Ovary (tissue), 9 donors: ENCODE results near the gene NUP93. TPM values are rescaled to one million over a fixed set of nuclear protein-coding genes. Genes with fewer than 3 reads are reported as not detected.
"Not testable (repeated sequence)": the region's sequence is repeated elsewhere in the genome, so short reads cannot be mapped to it uniquely, and the experiment has no call there.

ENCODE experiments used
- DNase-seq, 5 donors: peaks; one replicate each; pipeline ENCODE4 v3.0.0-alpha.2; 2019 to 2020
- H3K27ac ChIP-seq, 2 donors: fragments of 200-600 bp; one replicate each; pipeline versions ENCODE4 v1.5.1 to v1.8.0; 2019 to 2022
- H3K27me3 ChIP-seq: fragments of 200-600 bp; one replicate; pipeline ENCODE4 v1.8.0; 2022
- H3K36me3 ChIP-seq: fragments of 200-600 bp; sonication (generic); one replicate; pipeline ENCODE4 v1.5.1; 2019
- H3K4me1 ChIP-seq: one replicate; pipeline ENCODE4 v1.8.1; 2013; ENCODE audit warnings: mild to moderate bottlenecking, moderate library complexity; ENCODE audit not compliant: insufficient read depth
- H3K4me3 ChIP-seq: fragments of 200-600 bp; sonication (generic); one replicate; pipeline ENCODE4 v1.5.1; 2017
- H3K9me3 ChIP-seq, 2 donors: fragments of 200-600 bp in 1 of 2; sonication (generic) in 1 of 2; one replicate each; pipeline versions ENCODE4 v1.5.1 to v1.8.1; 2013 to 2019; ENCODE audit warnings: mild to moderate bottlenecking in 1 of 2, moderate library complexity in 1 of 2
- EP300 ChIP-seq: sonication (generic); formaldehyde crosslinking; IDR thresholded peaks from one replicate; pipeline ENCODE4 v1.6.1; 2017; ENCODE audit warnings: antibody characterized with exemption
- POLR2A ChIP-seq: fragments of 450-650 bp; IDR thresholded peaks from one replicate; pipeline ENCODE4 v1.6.1; 2017; ENCODE audit warnings: antibody characterized with exemption, mild to moderate bottlenecking, moderate library complexity
- WGBS, 3 donors: extraction: QIAGEN DNeasy Blood & Tissue Kit in 1 of 3; methylation state at CpG; one replicate each; pipeline versions ENCODE4 v1.1.5 to v1.1.7; 2013 to 2017; 5-methylcytosine and 5-hydroxymethylcytosine counted together
- intact Hi-C, 4 donors: fragments of 100-400 bp; cut with DNase I; formaldehyde crosslinking; loops; one replicate each; pipeline versions ENCODE4 v1.11.0 to v1.15.1; 2022 to 2023
- polyA plus RNA-seq, 2 donors: library from polyadenylated mRNA; stranded (reverse); fragments of 200-250 nt in 1 of 2; fragments of 350-450 nt in 1 of 2; fragmentation: Illumina TruSeq in 1 of 2; extraction: RNeasy Lipid Tissue Mini Kit (QIAGEN cat#74804) in 1 of 2; gene quantifications; one replicate each; pipeline ENCODE4 v1.2.3, GENCODE V29; 2013 to 2014
- total RNA-seq, 7 donors: library from RNA; depleted of rRNA in 2 of 7; stranded (reverse); fragments of >200 nt in 2 of 7; fragmentation: NEBNext Ultra II Directional in 3 of 7; extraction: Animal tissue kit (Norgen Biotek cat#: 25700) in 3 of 7; gene quantifications; one replicate each; pipeline versions ENCODE4 v1.1.0 to v1.2.4, GENCODE V29; 2016 to 2023
- TF ChIP-seq, protein P1 (sequence below), 3 donors: fragments of 450-650 bp in 2 of 3; fragments of 200-600 bp in 1 of 3; IDR thresholded peaks; one replicate each; pipeline versions ENCODE4 v1.5.1 to v1.8.0; 2016 to 2022; ENCODE audit warnings: antibody characterized with exemption in 3 of 3, mild to moderate bottlenecking in 1 of 3
- donor health status: DM: no; HTN: no; CAD: no; lungs with moderate emphysema.
- donor health status: DM: no; HTN: no; CAD: no.
- donor health status: Bipolar disorder and iron deficiency.
- donor health status: DM: yes; HTN: yes; CAD: no.
- donor health status: DM: no; HTN: no; CAD: no.
- donor health status: DM: yes; HTN: yes; CAD: no.

NUP93 gene
- total and polyA plus RNA-seq, 9 donors = 24.1 to 53.9 (median 42.7) TPM

DNA sequence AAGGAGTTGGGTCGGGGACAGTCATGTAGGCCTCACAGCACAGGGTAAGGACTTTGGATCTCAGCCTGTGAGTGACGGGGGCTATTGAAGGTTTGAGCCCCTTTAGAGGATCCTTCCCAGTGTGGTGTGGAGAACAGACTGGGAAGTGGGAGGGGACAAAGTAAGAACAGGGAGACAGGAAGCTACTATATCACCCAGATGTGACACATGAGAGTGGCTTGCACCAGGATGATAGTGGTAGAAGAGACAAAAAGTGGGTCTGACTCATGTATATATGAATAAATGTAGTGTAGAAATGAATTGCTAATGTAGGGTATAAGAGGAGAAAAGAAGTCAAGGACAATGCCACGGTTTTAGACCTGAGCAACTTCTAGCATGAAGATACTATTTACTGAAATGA, 4.5 kb downstream of the NUP93 start:
- intact Hi-C loops = no loop called here
- Histone ChIP-seq H3K27me3 (no peaks in the 10 kb centered on the region), H3K9me3 (no peaks in the 10 kb centered on the region), H3K4me1 (peaks cover 3% of the 10 kb centered on the region), H3K4me3 (no peak overlapping the region), H3K27ac (no peak overlapping the region), H3K36me3 (no peaks in the 10 kb centered on the region)
- WGBS, 3 donors = 87 to 92% (median 89%) methylated on average over 3 of the region's 3 CpGs
- TF ChIP-seq POLR2A (no peak), EP300 (no peak)
- TF ChIP-seq, protein P1, sequence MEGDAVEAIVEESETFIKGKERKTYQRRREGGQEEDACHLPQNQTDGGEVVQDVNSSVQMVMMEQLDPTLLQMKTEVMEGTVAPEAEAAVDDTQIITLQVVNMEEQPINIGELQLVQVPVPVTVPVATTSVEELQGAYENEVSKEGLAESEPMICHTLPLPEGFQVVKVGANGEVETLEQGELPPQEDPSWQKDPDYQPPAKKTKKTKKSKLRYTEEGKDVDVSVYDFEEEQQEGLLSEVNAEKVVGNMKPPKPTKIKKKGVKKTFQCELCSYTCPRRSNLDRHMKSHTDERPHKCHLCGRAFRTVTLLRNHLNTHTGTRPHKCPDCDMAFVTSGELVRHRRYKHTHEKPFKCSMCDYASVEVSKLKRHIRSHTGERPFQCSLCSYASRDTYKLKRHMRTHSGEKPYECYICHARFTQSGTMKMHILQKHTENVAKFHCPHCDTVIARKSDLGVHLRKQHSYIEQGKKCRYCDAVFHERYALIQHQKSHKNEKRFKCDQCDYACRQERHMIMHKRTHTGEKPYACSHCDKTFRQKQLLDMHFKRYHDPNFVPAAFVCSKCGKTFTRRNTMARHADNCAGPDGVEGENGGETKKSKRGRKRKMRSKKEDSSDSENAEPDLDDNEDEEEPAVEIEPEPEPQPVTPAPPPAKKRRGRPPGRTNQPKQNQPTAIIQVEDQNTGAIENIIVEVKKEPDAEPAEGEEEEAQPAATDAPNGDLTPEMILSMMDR (IDR thresholded peaks at IDR 0.05) = no peak
- no peak for DNase-seq

DNA sequence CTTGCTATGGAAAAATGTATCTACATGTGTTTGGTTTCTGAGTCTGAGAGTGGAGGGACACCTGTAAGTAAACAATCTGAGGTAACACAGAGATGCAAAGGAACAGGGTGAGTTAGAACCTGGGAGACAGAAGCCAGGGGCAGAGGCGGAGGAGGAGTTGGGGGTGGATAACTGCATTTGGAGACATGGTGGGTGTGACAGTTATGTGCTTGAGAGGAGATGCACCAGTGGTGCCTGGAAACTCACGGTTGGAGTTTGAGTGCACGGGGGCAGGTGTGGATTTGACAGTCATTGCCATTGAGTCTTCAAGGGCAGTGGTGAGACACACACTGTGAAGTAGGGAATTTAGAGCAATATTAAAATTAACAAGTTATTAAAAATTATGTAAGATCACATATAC, 6.5 kb downstream of the NUP93 start:
- intact Hi-C loops = no loop called here
- Histone ChIP-seq H3K4me3 (no peak overlapping the region), H3K27me3 (no peaks in the 10 kb centered on the region), H3K9me3 (no peaks in the 10 kb centered on the region), H3K27ac (no peak overlapping the region), H3K4me1 (no peaks in the 10 kb centered on the region), H3K36me3 (no peaks in the 10 kb centered on the region)
- DNase-seq = no peak
- 89 to 95% (median 90%) methylated on average over 3 of the region's 3 CpGs for WGBS, 3 donors
- TF ChIP-seq POLR2A (no peak), EP300 (no peak)

GRCh38 chr16:56737539-56737938, 7.6 kb downstream of the NUP93 start:
- no peaks in the 10 kb centered on the region for H3K36me3 ChIP-seq
- no peaks in the 10 kb centered on the region for H3K27me3 ChIP-seq
- no peaks in the 10 kb centered on the region for H3K9me3 ChIP-seq
- H3K4me1 ChIP-seq = no peaks in the 10 kb centered on the region
- DNase-seq = no peak
- 84 to 96% (median 94%) methylated on average over 2 of the region's 2 CpGs for WGBS, 3 donors
- TF ChIP-seq EP300 (no peak), POLR2A (no peak)
- TF ChIP-seq, protein P1 (IDR thresholded peaks at IDR 0.05) = no peak
- intact Hi-C loops = no loop called here
- no peak overlapping the region for H3K27ac ChIP-seq
- no peak overlapping the region for H3K4me3 ChIP-seq

DNA sequence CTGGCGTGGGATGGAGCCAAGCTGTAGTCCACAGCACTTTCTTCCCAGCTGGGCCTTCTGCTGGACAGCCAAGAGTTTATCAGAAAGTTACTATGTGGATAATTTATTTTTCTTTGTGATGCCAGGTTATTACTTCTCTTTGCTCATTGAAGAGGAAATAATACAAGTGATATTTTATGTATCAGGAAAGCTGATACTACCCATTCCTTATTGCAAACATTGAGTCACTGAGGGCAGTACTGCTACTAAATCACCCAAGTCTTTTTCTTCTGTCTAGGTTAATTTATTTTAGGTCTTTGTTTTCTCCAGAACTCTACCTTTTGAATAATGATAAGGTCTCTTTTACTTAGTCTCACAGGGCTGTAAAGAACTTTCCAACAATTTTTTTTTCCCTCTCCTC, 8.3 kb downstream of the NUP93 start:
- WGBS, 3 donors = 49 to 57% (median 55%) methylated on average over 1 of the region's 1 CpG
- Histone ChIP-seq H3K4me1 (no peaks in the 10 kb centered on the region), H3K4me3 (no peak overlapping the region), H3K9me3 (no peaks in the 10 kb centered on the region), H3K36me3 (no peaks in the 10 kb centered on the region), H3K27ac (no peak overlapping the region), H3K27me3 (no peaks in the 10 kb centered on the region)
- no peak for DNase-seq
- intact Hi-C loops = no loop called here
- TF ChIP-seq, protein P1 (IDR thresholded peaks at IDR 0.05) = no peak
- no peak for TF ChIP-seq EP300
- no peak for TF ChIP-seq POLR2A

- H3K27ac ChIP-seq, H3K27me3 ChIP-seq, H3K4me1 ChIP-seq, H3K36me3 ChIP-seq, DNase-seq, H3K9me3 ChIP-seq, intact Hi-C loops, H3K4me3 ChIP-seq: not testable (repeated sequence)
- 91% methylated on average over 21 of the region's 38 CpGs; no CpG with 5 or more reads in 2 of the 3 donors for WGBS, 3 donors
Observed at GRCh38 chr16:56739378-56739777, 9.4 kb downstream of the NUP93 start.

DNA sequence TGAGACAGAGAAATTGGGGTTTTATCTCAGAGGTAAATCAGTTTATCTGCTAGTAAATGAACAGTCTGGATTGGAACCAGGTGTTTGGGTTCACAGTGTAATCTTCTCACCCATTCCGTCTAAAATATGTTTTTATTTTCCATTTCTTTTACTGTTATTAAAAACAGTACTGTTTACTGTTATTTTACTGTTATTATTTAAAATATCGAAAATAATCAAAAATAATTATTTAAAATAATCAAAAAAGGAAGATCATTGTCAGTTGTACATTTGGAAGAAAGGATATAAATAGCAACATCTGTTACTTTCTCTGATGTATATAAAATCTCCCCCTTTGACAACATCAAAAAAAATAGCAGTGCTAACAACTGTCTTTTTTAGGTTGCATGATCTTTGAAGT, 11.5 kb downstream of the NUP93 start:
- no peak for DNase-seq
- TF ChIP-seq, protein P1 (IDR thresholded peaks at IDR 0.05) = no peak
- TF ChIP-seq EP300 = no peak
- TF ChIP-seq POLR2A = no peak
- H3K4me3 ChIP-seq = no peak overlapping the region
- no peaks in the 10 kb centered on the region for H3K9me3 ChIP-seq
- H3K27ac ChIP-seq = no peak overlapping the region
- H3K36me3 ChIP-seq = no peaks in the 10 kb centered on the region
- 29 to 31% (median 31%) methylated on average over 2 of the region's 2 CpGs for WGBS, 3 donors
- peaks cover 12% of the 10 kb centered on the region for H3K4me1 ChIP-seq
- H3K27me3 ChIP-seq = no peaks in the 10 kb centered on the region
- intact Hi-C loops = no loop called here
